Panc1 (cell line): ENCODE data around the gene PXYLP1.

ENCODE experiments used
- SIN3A ChIP-seq: IDR thresholded peaks from 2 replicates; pipeline ENCODE4 v1.6.1; 2012; ENCODE audit warnings: low read depth, mild to moderate bottlenecking, low read length, moderate library complexity, borderline replicate concordance; ENCODE audit not compliant: insufficient read depth
- TF ChIP-seq, protein P1 (sequence below), 2 experiments: IDR thresholded peaks; 2 replicates each; pipeline ENCODE4 v1.6.1; 2011 to 2012; ENCODE audit warnings: low read depth in 2 of 2, control low read depth in 1 of 2, low read length in 1 of 2, mild to moderate bottlenecking in 1 of 2, moderate library complexity in 1 of 2; ENCODE audit not compliant: insufficient read depth in 1 of 2

DNA sequence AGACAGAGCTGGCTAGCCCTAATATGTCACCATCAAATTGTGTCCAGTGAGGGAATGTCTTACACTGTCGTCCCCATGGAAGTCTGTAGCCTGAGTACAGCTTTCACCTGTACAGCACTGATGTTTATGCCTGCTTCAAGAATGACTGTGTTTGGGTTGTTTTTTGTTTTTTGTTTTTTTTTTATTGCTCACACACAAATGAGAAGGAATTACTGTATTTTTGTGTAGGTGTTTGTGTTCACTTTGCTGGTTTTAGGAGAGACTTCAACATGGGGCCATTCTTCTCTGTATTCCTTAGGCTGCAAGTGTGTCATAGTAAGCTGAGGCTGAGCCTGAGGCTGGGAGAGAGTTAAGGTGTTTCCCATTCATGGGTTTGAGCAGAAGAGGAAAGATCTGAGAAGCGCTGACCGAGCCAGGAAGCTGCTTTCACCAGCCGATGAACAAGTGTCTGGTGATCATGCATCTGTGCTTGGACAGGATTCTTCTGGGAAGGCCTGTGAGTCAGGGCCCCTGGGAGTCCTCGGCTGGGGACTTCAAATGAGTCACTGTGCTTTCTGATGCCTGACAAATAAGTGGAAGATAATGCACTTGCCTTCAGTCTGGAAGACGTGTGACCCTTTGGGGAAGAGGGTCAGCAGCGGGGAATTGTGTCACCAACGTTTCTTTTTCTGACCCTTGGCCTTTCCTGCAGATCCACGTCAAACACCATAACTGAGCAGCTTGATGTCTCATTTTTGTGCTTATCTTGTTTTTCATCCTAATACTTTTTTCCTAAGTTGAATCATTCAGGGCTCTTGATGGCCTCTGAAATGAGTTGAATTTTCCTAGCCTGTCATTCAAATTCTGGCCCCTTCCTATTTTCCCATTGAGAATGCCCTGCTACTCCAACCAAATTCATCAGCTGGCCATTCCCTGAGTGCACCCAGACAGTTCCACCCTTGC is 100.0 kb downstream of the PXYLP1 start:
- TF ChIP-seq, protein P1, sequence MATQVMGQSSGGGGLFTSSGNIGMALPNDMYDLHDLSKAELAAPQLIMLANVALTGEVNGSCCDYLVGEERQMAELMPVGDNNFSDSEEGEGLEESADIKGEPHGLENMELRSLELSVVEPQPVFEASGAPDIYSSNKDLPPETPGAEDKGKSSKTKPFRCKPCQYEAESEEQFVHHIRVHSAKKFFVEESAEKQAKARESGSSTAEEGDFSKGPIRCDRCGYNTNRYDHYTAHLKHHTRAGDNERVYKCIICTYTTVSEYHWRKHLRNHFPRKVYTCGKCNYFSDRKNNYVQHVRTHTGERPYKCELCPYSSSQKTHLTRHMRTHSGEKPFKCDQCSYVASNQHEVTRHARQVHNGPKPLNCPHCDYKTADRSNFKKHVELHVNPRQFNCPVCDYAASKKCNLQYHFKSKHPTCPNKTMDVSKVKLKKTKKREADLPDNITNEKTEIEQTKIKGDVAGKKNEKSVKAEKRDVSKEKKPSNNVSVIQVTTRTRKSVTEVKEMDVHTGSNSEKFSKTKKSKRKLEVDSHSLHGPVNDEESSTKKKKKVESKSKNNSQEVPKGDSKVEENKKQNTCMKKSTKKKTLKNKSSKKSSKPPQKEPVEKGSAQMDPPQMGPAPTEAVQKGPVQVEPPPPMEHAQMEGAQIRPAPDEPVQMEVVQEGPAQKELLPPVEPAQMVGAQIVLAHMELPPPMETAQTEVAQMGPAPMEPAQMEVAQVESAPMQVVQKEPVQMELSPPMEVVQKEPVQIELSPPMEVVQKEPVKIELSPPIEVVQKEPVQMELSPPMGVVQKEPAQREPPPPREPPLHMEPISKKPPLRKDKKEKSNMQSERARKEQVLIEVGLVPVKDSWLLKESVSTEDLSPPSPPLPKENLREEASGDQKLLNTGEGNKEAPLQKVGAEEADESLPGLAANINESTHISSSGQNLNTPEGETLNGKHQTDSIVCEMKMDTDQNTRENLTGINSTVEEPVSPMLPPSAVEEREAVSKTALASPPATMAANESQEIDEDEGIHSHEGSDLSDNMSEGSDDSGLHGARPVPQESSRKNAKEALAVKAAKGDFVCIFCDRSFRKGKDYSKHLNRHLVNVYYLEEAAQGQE (IDR thresholded peaks at IDR 0.05; ENCODE audit: insufficient read depth in 1 of 2, low read depth in 2 of 2, low read length in 1 of 2): no peak
- TF ChIP-seq SIN3A: no peak
